SHP77 treated with DMSO at 0.1 percent for 48 hours (cell line): ENCODE data around the gene SETD1A.

ENCODE experiments used
- DNase-seq: peaks from one replicate; lab custom pipeline; 2025; lab: John Stamatoyannopoulos, UW

SETD1A gene

DNA sequence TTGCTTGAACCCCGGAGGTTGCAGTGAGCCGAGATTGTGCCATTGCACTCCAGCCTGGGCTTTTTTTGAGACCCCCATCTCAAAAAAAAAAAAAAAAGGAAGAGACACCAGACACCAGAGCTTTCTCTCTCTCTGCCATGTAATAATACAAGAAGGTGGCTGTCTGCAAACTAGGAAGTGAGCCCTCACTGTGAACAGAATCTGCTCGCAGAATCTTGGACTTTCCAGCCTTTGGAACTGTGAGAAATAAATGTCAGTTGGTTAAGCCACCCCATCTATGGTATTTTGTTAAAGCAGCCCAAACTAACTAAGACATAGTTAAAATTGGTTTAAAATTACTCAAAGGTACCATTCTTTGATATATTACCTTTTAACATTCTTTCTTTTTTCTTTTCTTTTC lies 63.0 kb downstream of the SETD1A start:
- DNase-seq, result no peak

DNA sequence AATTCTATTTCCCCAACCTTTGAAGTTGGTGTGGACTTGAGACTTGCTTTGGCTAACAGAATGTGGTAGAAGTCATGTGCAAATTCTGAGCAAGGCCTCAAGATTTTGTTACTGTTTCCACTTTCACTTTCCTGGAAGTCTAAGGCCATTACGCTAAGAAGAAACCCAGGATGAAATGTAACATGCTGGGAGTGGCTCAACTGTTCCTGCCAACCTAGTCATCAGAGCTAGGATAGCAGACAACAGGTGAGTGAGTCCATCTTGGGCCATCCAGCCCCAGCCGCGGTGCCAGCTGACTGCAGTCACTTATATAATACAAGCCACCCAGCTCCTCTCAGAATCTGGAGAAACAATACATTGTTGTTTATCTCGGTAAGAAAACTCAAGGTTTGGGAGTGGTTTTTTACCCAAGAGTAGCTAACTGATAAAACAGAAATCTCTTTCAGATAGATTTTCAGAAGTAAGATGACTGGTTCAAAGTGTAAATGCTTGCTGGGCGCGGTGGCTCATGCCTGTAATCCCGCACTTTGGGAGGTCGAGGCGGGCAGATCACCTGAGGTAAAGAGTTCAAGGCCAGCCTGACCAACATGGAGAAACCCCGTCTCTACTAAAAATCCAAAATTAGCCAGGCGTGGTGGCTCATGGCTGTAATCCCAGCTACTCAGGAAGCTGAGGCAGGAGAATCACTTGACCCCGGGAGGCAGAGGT lies 65.1 kb downstream of the SETD1A start:
- DNase-seq, result no peak

DNA sequence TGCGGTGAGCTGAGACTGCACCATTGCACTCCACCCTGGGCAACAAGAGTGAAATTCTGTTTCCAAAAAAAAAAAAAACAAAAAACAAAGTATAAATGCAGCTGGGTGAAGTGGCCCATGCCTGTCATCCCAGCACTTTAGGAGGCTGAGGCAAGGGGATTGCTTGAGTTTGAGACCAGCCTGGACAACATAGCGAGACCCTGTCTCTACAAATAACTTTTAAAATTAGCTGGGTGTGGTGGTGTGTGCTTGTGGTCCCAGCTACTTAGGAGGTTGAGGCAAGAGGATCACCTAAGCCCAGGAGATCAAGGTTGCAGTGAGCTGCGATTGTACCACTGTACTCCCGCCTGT lies 65.7 kb downstream of the SETD1A start:
- DNase-seq, result no peak

DNA sequence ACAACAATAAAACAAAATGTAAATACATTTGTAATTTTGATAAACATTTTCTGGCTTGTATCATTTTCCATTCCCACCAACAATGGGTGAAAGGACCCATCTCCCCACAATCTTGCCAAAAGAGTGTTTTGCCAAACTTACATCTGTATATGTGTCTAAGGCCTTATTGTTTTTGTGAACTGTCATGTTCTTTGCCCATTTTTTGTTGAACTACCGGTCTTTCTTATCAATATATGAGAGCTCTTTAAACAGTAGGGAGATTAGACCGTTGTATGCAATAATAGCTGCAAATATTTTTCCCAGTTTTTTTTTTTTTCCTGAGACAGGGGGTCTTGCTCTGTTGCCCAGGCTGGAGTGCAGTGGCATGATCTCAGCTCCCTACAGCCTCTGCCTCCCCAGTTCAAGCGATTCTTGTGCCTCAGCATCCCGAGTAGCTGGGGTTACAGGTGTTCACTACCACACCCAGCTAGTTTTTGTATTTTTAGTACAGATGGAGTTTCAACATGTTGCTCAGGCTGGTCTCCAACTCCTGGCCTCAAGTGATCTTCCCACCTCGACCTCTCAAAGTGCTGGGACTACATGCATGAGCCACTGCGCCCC lies 66.2 kb downstream of the SETD1A start:
- DNase-seq, result no peak

DNA sequence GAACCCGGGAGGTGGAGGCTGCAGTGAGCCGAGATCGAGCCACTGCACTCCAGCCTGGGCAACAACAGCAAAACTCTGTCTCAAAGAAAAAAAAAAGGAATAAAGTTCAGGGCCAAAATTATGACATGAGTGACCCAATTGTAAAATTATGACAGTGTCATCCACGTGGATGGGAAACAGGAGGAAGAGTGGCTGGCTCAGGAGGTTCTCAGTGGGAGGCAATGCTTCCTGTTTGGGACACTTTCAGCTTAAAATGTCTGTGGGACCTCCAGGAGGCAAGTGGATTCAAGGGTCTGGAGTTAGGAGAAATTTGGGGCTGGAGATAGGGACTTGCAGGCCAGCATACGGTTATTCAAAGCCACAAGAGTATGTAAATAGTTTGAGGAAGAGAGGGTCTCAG lies 67.8 kb downstream of the SETD1A start:
- DNase-seq, result no peak

DNA sequence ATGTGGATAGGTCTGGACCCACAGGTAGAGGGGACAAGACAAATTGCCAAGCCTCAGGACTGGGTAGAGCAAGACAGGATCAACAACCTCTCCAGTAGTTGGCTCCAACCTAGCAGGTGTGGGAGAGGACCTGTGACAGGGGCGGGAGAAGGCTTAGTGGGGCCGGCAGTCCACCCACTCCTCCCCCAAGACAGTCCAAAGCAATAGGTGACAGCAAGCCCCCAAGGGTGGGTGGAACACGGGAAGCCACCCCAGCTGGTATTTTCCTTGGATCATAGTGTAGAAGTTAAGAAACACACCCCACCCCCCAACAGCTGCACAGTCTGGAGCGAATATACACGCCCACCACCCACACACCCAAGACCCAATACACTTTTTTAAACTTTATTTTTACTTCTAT lies 71.7 kb downstream of the SETD1A start:
- no peak for DNase-seq

DNA sequence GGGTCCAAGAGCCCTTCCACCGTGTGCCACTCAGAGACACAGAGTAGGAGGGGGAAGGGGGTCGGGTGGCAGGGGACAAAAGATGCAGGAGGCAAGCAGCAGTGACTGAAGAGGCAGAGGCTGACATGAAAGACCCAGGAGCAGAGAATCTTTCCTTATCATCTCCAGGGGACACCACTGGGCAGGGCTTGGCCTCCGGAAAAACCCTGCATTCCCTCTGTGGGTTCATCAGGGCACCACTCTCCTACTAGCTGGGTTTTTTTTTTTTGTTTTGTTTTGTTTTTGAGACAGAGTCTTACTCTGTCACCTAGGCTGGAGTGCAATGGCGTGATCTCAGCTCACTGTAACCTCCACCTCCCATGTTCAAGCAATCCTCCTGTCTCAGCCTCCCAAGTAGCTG lies 73.7 kb downstream of the SETD1A start:
- DNase-seq, result no peak

DNA sequence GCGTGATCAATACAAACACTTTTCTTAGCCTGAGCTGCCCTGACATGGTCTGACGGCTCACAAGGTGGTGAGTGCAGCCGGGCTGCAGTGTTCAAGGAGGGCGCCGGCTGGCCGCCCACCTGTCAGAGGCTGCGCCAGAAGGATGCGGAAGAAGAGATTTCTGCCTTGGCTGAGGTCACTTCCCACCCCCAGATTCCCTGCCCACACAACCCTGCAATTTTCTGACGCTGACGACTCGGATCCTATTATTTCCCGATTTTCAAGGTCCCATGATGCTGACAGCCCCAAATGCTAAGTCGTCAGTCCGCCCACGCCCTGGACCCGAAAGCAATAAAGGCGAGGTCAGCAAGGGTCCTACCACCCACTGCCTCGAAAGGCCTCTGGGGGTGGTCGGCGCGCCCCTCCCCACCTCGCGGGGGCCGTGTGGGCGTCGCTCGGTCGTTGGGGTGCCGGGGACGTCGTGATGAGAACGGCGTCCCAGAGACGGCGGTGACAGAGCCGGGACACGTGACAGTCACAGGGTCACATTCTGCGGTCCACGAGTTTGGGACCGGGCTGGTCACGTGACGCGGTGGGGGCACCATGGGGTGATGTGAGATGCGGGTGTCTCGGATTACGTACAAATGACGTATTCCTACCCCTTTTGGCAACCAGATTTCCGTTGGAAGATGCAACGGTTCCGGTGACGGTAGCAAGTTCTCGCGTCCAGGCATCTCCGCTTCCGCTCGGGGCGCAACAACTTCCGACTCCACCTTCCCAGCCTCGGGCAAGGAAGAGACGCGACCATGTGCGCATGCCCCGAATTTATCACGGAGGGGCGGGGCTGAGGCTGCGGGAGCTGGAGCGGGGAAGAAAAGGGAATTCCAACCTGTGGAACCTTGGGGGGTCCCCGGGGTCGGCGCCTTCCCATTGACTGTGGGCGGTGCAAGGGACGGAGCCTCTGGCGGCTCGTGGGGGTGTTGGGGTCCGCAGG lies 75.5 kb downstream of the SETD1A start, which contains the start of gene STX4:
Gene STX4, plus strand, starts transcription at position 823 of the 973 bp plus-strand sequence. CDS start 248 bp downstream, outside the sequence.
- DNase-seq, result peak; percentile 86

DNA sequence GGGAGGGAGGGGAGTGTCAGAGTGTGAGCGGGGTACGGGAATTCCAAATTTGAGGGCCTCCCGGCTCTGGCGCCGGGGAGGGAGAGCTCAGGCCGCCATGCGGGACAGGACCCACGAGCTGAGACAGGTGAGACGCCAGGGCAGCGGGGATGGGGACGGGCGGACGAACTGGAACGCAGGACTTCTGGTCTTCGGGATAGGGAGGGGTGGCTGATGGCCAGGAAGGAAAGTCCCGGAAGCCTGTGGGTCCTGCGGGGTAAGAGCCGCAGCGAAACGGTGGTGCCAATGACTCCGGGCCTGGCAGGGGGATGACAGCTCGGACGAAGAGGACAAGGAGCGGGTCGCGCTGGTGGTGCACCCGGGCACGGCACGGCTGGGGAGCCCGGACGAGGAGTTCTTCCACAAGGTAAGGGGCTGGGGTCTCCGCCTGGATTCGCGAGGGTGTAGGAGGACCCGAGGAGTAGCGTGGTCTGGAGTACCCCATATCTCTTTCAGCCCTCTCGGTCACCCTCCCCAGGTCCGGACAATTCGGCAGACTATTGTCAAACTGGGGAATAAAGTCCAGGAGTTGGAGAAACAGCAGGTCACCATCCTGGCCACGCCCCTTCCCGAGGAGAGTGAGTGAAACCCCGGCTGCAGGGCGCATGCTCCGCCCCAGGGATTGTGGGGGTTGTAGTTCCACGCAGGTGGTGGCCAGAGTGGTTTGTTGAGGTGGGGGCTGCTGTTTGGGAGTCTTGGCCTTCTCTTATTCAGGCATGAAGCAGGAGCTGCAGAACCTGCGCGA lies 76.3 kb downstream of the SETD1A start:
- peak; percentile 71 for DNase-seq
